NCI-H345 treated with DMSO at 0.1 percent for 48 hours (cell line): ENCODE results near the gene SLC9A8.
A peak's percentile ranks its signal among the peaks of the same experiment; 100 is the strongest.
"Not testable (repeated sequence)": the region's sequence is repeated elsewhere in the genome, so short reads cannot be mapped to it uniquely, and the experiment has no call there.

ENCODE experiments used
- DNase-seq: peaks from one replicate; lab custom pipeline; 2025; ENCODE audit not compliant: unreplicated experiment; lab: John Stamatoyannopoulos, UW

The SLC9A8 gene

GRCh38 chr20:49812507-49813304 is at the start of gene SLC9A8:
TSS of gene SLC9A8 (plus strand) at chr20:49812828. CDS start at chr20:49812923, 95 bp downstream.
- DNase-seq: peak; percentile 82

GRCh38 chr20:49762940-49763766 is 49.5 kb upstream of the SLC9A8 start:
- no peak for DNase-seq

GRCh38 chr20:49765413-49765736 is 47.3 kb upstream of the SLC9A8 start:
- no peak for DNase-seq

- no peak for DNase-seq
These were observed 46.6 kb upstream of the SLC9A8 start for GRCh38 chr20:49765846-49766541.

- no peak for DNase-seq
These were observed 45.6 kb upstream of the SLC9A8 start for GRCh38 chr20:49766979-49767521.

GRCh38 chr20:49768204-49769047 is 44.2 kb upstream of the SLC9A8 start:
- peak; percentile 23 for DNase-seq

GRCh38 chr20:49769048-49769581 is 43.5 kb upstream of the SLC9A8 start:
- DNase-seq: no peak

- no peak for DNase-seq
These were observed 42.0 kb upstream of the SLC9A8 start for GRCh38 chr20:49770634-49771033.

- DNase-seq: not testable (repeated sequence)
These were observed 38.4 kb upstream of the SLC9A8 start for GRCh38 chr20:49774213-49774612.

GRCh38 chr20:49775229-49775693 is 37.4 kb upstream of the SLC9A8 start:
- DNase-seq: no peak

GRCh38 chr20:49779972-49780371 is 32.7 kb upstream of the SLC9A8 start:
- DNase-seq: no peak

- DNase-seq: no peak
These were observed 31.0 kb upstream of the SLC9A8 start for GRCh38 chr20:49781676-49782075.

GRCh38 chr20:49782439-49782838 is 30.2 kb upstream of the SLC9A8 start:
- DNase-seq: not testable (repeated sequence)

GRCh38 chr20:49783021-49783995 is 29.3 kb upstream of the SLC9A8 start:
- DNase-seq: not testable (repeated sequence)

GRCh38 chr20:49784291-49784690 is 28.3 kb upstream of the SLC9A8 start:
- DNase-seq: no peak

GRCh38 chr20:49785149-49785851 is 27.3 kb upstream of the SLC9A8 start:
- DNase-seq: no peak

- DNase-seq: no peak
These were observed 26.8 kb upstream of the SLC9A8 start for GRCh38 chr20:49785852-49786175.

GRCh38 chr20:49786196-49786595 is 26.4 kb upstream of the SLC9A8 start:
- no peak for DNase-seq
